ENCODE data around the gene SLC6A1.

SLC6A1 gene

DNA sequence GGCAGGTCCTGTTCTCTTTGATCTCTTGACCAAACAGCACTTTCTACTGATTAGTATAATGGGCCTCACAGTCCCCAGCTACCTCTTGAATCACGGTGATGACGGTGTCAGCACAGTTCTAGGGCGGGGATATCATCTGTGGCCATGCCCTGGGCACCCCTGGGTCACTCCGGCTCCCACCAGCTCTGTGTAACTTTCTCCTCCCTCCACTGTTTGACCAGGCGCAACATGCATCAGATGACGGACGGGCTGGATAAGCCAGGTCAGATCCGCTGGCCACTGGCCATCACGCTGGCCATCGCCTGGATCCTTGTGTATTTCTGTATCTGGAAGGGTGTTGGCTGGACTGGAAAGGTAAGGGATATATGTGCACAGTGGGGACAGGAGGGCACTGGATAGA, 29.6 kb downstream of the SLC6A1 start:
- Histone ChIP-seq H3K9me3 (ENCODE audit: insufficient read depth, low read length) (no peaks in the 10 kb centered on the region), H4K20me1 (ENCODE audit: low read depth, low read length) (no peaks in the 10 kb centered on the region), H3K4me3 (ENCODE audit: insufficient read depth, low read length, poor library complexity, severe bottlenecking) (no peak overlapping the region), H3K79me2 (ENCODE audit: insufficient read depth, low read length) (no peaks in the 10 kb centered on the region), H3K9ac (ENCODE audit: low read length) (no peak overlapping the region), H3K27ac (ENCODE audit: low read depth, low read length) (no peak overlapping the region), H3K9me2 (replicated peaks; ENCODE audit: insufficient read depth, low read length) (no peaks in the 10 kb centered on the region), H3K4me2 (ENCODE audit: low read depth, low read length, poor library complexity, severe bottlenecking) (no peak overlapping the region), H2AFZ (ENCODE audit: low read depth, low read length, severe bottlenecking) (no peak overlapping the region), H3F3A (ENCODE audit: insufficient read depth) (no peaks in the 10 kb centered on the region), H3K27me3 (ENCODE audit: low read length) (no peaks in the 10 kb centered on the region), H3K36me3 (ENCODE audit: low read length) (no peaks in the 10 kb centered on the region)
- no peak for TF ChIP-seq EZH2phosphoT487 (conservative IDR thresholded peaks at IDR 0.05; ENCODE audit: low read length)
- TF ChIP-seq, protein P1, sequence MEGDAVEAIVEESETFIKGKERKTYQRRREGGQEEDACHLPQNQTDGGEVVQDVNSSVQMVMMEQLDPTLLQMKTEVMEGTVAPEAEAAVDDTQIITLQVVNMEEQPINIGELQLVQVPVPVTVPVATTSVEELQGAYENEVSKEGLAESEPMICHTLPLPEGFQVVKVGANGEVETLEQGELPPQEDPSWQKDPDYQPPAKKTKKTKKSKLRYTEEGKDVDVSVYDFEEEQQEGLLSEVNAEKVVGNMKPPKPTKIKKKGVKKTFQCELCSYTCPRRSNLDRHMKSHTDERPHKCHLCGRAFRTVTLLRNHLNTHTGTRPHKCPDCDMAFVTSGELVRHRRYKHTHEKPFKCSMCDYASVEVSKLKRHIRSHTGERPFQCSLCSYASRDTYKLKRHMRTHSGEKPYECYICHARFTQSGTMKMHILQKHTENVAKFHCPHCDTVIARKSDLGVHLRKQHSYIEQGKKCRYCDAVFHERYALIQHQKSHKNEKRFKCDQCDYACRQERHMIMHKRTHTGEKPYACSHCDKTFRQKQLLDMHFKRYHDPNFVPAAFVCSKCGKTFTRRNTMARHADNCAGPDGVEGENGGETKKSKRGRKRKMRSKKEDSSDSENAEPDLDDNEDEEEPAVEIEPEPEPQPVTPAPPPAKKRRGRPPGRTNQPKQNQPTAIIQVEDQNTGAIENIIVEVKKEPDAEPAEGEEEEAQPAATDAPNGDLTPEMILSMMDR (IDR thresholded peaks at IDR 0.05; ENCODE audit: insufficient read depth, low read length, poor library complexity, severe bottlenecking): no peak

DNA sequence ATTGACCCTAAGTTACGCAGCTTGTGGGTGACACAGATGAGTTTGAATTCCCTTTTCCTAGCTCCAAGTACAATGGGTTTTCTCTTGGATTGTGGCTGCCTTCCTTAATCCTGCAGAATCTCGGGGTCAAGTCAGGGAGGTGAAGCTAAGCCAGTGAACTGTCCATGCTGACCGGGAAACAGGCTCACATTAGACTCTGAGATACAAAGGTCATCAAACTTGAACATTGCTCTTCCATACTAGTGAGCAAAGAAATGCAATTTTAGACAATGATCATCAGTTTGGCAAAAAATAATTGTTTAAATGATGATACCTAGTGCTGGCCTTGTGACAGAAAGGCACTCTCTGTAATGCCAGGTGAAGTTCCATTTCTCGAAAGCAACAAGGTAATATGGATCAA, 31.6 kb downstream of the SLC6A1 start:
- H3K9me3 ChIP-seq (ENCODE audit: insufficient read depth, low read length): no peaks in the 10 kb centered on the region
- no peak overlapping the region for H3K9ac ChIP-seq (ENCODE audit: low read length)
- no peak overlapping the region for H2AFZ ChIP-seq (ENCODE audit: low read depth, low read length, severe bottlenecking)
- H3K27me3 ChIP-seq (ENCODE audit: low read length): no peaks in the 10 kb centered on the region
- no peak overlapping the region for H3K4me2 ChIP-seq (ENCODE audit: low read depth, low read length, poor library complexity, severe bottlenecking)
- H4K20me1 ChIP-seq (ENCODE audit: low read depth, low read length): no peaks in the 10 kb centered on the region
- TF ChIP-seq, protein P1 (IDR thresholded peaks at IDR 0.05; ENCODE audit: insufficient read depth, low read length, poor library complexity, severe bottlenecking): no peak
- no peak for TF ChIP-seq EZH2phosphoT487 (conservative IDR thresholded peaks at IDR 0.05; ENCODE audit: low read length)
- no peaks in the 10 kb centered on the region for H3F3A ChIP-seq (ENCODE audit: insufficient read depth)
- H3K4me3 ChIP-seq (ENCODE audit: insufficient read depth, low read length, poor library complexity, severe bottlenecking): no peak overlapping the region
- H3K9me2 ChIP-seq (replicated peaks; ENCODE audit: insufficient read depth, low read length): no peaks in the 10 kb centered on the region
- no peaks in the 10 kb centered on the region for H3K79me2 ChIP-seq (ENCODE audit: insufficient read depth, low read length)
- H3K36me3 ChIP-seq (ENCODE audit: low read length): no peaks in the 10 kb centered on the region
- H3K27ac ChIP-seq (ENCODE audit: low read depth, low read length): no peak overlapping the region

DNA sequence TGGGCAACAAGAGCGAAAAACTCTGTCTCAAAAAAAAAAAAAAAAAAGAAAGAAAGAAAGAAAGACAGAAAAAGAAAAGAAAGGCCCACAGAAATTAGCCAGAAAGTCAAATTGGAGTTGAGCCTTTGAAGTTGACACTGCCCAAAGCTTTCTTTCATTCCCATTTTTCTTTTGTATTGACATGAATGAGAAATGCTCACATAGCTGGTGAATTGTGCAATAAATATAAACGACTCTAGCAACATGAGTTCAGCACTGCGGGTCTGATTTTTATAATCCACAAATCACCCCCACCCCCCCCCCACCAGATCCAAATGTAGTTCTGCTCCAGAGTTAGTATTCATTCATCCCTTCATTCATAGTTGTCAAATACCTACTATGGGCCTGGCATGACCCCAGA, 37.4 kb downstream of the SLC6A1 start:
- H3K79me2 ChIP-seq (ENCODE audit: insufficient read depth, low read length): no peaks in the 10 kb centered on the region
- no peaks in the 10 kb centered on the region for H3F3A ChIP-seq (ENCODE audit: insufficient read depth)
- H3K4me2 ChIP-seq (ENCODE audit: low read depth, low read length, poor library complexity, severe bottlenecking): no peak overlapping the region
- no peaks in the 10 kb centered on the region for H3K9me2 ChIP-seq (replicated peaks; ENCODE audit: insufficient read depth, low read length)
- H3K36me3 ChIP-seq (ENCODE audit: low read length): no peaks in the 10 kb centered on the region
- H3K4me3 ChIP-seq (ENCODE audit: insufficient read depth, low read length, poor library complexity, severe bottlenecking): no peak overlapping the region
- no peak overlapping the region for H2AFZ ChIP-seq (ENCODE audit: low read depth, low read length, severe bottlenecking)
- TF ChIP-seq, protein P1 (IDR thresholded peaks at IDR 0.05; ENCODE audit: insufficient read depth, low read length, poor library complexity, severe bottlenecking): no peak
- no peak for TF ChIP-seq EZH2phosphoT487 (conservative IDR thresholded peaks at IDR 0.05; ENCODE audit: low read length)
- no peaks in the 10 kb centered on the region for H4K20me1 ChIP-seq (ENCODE audit: low read depth, low read length)
- no peak overlapping the region for H3K27ac ChIP-seq (ENCODE audit: low read depth, low read length)
- H3K9ac ChIP-seq (ENCODE audit: low read length): no peak overlapping the region
- H3K9me3 ChIP-seq (ENCODE audit: insufficient read depth, low read length): no peaks in the 10 kb centered on the region
- H3K27me3 ChIP-seq (ENCODE audit: low read length): no peaks in the 10 kb centered on the region

Measured in SU-DHL-6 (cell line).